Measurements from ENCODE around the gene SMIM22. TPM values are rescaled to one million over a fixed set of nuclear protein-coding genes. Genes with fewer than 3 reads are reported as not detected.

Gene SMIM22
- total RNA-seq, 4 donors from 2014 or later: not detected

DNA sequence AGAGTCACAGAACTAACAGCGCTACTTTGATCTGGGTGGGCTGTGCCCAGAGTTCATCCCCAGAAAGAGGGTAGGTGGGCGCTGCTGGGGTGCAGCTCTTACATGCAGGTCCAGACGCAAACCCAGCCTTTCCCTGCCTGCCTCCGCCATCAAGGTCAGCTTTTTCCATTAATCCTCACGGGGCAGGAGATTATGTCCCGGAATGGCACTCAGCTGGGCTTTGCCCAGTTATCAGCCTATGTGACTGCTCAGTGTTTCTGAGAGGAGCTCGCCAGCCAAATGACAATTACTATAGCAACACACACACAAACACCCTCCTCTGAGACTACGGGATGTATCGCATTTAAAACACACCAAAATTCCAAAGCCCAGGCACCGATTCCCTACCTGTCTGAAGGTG lies 31.8 kb downstream of the SMIM22 start:
- ATAC-seq (ENCODE audit: low FRiP score) (no peak), DNase-seq (ENCODE audit: low spot score) (no peak)
- TF ChIP-seq, protein P1, sequence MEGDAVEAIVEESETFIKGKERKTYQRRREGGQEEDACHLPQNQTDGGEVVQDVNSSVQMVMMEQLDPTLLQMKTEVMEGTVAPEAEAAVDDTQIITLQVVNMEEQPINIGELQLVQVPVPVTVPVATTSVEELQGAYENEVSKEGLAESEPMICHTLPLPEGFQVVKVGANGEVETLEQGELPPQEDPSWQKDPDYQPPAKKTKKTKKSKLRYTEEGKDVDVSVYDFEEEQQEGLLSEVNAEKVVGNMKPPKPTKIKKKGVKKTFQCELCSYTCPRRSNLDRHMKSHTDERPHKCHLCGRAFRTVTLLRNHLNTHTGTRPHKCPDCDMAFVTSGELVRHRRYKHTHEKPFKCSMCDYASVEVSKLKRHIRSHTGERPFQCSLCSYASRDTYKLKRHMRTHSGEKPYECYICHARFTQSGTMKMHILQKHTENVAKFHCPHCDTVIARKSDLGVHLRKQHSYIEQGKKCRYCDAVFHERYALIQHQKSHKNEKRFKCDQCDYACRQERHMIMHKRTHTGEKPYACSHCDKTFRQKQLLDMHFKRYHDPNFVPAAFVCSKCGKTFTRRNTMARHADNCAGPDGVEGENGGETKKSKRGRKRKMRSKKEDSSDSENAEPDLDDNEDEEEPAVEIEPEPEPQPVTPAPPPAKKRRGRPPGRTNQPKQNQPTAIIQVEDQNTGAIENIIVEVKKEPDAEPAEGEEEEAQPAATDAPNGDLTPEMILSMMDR (IDR thresholded peaks at IDR 0.05): no peak

DNA sequence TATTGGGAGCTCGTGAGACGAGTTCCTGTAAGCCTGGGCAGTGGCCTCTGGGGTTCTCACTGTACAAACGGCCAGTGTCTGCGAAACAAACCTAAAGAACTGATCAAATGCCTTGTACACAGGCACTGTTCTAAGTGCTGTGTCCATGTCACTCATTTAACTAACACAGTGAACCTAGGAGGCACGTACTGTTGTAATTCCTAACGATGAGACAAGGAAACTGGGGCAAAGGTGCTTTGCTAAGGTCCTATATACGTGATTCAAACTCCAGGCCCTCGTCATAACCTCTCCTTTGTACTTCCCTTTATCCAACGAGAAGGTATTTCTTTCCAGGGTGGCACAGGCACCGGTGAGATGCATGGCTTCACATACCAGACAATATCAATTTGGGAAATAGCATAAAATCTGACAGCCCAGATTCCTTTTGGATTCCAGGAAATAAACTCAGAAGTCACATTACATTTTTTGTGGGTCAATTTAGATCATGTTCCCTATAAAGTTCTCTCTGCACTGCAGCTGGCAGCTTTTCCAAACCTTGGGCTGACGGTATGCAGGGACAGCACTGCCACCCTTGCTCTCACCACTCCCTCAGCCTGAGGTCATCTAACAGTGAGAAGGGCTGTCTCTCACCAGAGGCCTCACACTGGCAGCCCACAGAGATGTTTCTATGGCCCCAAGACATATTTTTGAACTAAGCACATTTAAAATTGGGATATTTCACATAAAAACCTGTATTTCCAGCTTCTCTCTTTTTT lies 33.6 kb downstream of the SMIM22 start:
- DNase-seq (ENCODE audit: low spot score): no peak
- no peak for ATAC-seq (ENCODE audit: low FRiP score)
- TF ChIP-seq, protein P1 (IDR thresholded peaks at IDR 0.05): no peak

DNA sequence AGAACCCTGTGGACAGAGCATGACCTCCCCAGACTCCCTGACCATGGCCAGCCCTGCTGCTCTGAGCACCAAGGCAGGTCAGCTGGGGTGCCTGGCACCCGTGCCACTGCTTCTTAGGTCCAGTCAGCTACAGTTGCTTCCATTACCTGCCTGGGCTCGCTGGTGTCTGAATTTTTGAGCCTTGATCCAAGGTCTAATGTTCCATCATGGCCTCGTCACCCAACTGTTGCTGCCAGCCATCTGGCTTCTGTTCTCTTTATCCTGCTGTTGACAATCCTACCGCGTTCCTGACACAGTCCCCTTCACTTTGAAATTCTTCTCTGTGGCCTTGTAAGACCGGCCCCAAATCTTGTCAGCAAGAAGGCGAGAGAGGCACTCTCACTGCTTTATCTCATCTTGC lies 35.2 kb downstream of the SMIM22 start:
- no peak for DNase-seq (ENCODE audit: low spot score)
- no peak for ATAC-seq (ENCODE audit: low FRiP score)
- TF ChIP-seq, protein P1 (IDR thresholded peaks at IDR 0.05): no peak

DNA sequence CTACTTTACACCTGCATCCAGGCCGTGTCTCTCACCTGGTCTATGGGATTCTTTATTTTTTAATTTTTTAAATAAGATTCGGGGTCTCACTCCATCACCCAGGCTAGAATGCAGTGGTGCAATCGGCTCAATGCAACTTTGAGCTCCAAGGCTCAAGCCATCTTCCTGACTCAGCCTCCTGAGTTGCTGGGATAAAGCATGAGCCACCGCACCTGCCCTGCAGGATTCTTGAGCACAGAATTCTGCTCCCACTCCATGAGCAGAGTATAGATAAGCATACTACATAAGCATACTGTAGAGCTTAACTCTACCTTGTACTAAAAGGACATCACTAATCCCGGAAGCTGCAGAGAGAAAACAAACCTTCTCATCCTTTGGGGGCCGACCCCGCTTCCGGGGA lies 36.4 kb downstream of the SMIM22 start:
- TF ChIP-seq, protein P1 (IDR thresholded peaks at IDR 0.05): no peak
- DNase-seq (ENCODE audit: low spot score) (no peak), ATAC-seq (ENCODE audit: low FRiP score) (no peak)

DNA sequence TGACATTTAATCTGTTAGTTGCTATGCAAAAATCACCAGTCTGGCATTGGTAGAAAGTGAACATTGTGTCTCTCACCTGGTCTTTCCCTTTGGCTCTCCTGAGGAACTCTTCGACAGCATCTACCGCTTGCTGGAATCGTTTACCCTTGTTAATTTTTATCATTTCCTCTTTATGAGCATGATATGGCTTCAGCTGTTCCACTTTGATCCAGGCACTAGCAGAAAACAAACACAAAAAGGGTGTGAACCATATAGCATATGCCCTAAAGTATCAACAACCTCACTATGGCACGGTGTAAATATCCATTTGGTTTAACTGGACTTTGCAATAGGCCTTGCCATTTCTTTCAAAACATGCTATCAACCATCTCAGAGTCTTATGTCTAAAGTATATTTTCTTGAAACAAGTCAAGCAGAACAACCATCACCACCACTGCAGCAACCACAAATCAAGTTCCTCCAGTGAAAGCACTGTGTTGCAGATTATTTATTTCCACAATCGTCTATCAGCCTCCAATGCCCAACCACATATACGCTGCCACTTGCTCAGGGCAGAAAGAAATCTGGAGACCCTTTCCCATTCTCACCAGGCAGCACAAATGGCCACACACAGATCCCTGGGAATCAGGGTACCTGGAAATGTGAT lies 37.7 kb downstream of the SMIM22 start:
- TF ChIP-seq, protein P1 (IDR thresholded peaks at IDR 0.05): no peak
- DNase-seq (ENCODE audit: low spot score) (no peak), ATAC-seq (ENCODE audit: low FRiP score) (no peak)

DNA sequence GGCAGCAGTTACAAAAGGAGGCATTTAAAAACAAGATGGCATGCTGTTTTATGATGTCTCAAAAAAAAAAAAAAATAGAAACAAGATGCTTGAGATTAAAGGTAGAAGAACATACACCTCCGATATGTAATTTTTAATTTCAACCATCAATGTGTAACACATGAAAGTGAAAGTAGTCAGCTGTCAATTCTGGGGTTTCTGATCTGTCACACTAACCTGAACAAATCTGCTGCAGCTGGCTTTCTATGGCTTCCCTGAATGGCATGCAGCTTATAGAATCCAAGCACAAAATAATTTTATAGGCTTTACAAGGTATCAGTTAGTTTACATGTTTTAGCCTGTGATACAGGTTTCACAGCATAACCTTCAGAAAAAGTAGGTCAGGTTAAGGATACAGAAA lies 38.4 kb downstream of the SMIM22 start:
- ATAC-seq (ENCODE audit: low FRiP score): no peak
- TF ChIP-seq, protein P1 (IDR thresholded peaks at IDR 0.05): no peak
- no peak for DNase-seq (ENCODE audit: low spot score)

DNA sequence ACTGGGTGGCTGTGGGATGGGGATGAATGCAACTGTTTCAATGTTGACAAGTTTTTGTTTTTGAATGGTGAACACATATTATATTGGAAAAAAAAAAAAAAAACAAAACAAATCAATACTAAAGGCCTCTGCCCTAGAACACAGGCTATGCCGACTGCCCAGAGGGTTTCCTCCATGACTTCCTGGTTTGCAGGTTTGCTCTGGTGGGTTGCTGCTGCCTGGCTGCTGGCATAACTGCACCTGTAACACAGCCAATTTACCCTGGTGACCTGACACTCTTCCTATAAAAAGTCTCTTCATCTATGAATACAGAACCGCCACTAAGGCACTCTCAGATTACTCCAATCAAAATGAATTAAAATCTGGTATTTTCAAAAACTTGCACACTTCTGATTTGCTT lies 41.6 kb downstream of the SMIM22 start:
- DNase-seq (ENCODE audit: low spot score) (no peak), ATAC-seq (ENCODE audit: low FRiP score) (no peak)
- TF ChIP-seq, protein P1 (IDR thresholded peaks at IDR 0.05): no peak

All from omental fat pad (tissue), 4 donors.